HepG2 (cell line): ENCODE data around the gene ZNF792. TPM values are rescaled to one million over a fixed set of nuclear protein-coding genes. Genes with fewer than 3 reads are reported as not detected.

ENCODE experiments used
- ETV6 ChIP-seq: sonication (generic); formaldehyde crosslinking; conservative IDR thresholded peaks from 2 replicates; pipeline ENCODE4 v1.4.0; 2020; ENCODE audit warnings: missing genetic modification reagents
- HMG20A ChIP-seq: IDR thresholded peaks from 2 replicates; pipeline ENCODE4 v1.6.1; 2016; ENCODE audit warnings: borderline replicate concordance
- KLF12 ChIP-seq: sonication (generic); formaldehyde crosslinking; IDR thresholded peaks from 2 replicates; pipeline ENCODE4 v1.4.0; 2020; ENCODE audit warnings: missing genetic modification reagents, borderline replicate concordance
- RFX1 ChIP-seq: fragments of 450-650 bp; IDR thresholded peaks from 2 replicates; pipeline ENCODE4 v1.6.1; 2017
- SAP130 ChIP-seq: IDR thresholded peaks from 2 replicates; pipeline ENCODE4 v1.6.1; 2016; ENCODE audit warnings: low read depth
- SIN3B ChIP-seq: fragments of 150-350 bp; IDR thresholded peaks from 2 replicates; pipeline ENCODE4 v1.6.1; 2014; ENCODE audit warnings: low read length
- SNAPC2 ChIP-seq: sonication (generic); formaldehyde crosslinking; IDR thresholded peaks from 2 replicates; pipeline ENCODE4 v1.8.1; 2022; ENCODE audit warnings: mild to moderate bottlenecking, missing genetic modification reagents
- U2AF1 ChIP-seq: fragments of 200-400 bp; formaldehyde crosslinking; optimal IDR thresholded peaks from 2 replicates; pipeline ENCODE3; 2017; ENCODE audit warnings: mild to moderate bottlenecking, low read depth, low read length
- ZNF20 ChIP-seq: sonication (generic); formaldehyde crosslinking; IDR thresholded peaks from 2 replicates; pipeline ENCODE4 v1.4.0; 2020; ENCODE audit warnings: mild to moderate bottlenecking, moderate library complexity, missing genetic modification reagents
- ZNF205 ChIP-seq: IDR thresholded peaks from 2 replicates; pipeline ENCODE4 v1.6.1; 2018; ENCODE audit warnings: missing biosample characterization, missing genetic modification reagents
- ZNF3 ChIP-seq: IDR thresholded peaks from 2 replicates; pipeline ENCODE4 v1.7.0; 2017; ENCODE audit warnings: inconsistent platforms
- ZNF557 ChIP-seq: sonication (generic); formaldehyde crosslinking; IDR thresholded peaks from 2 replicates; pipeline ENCODE4 v1.4.0; 2020; ENCODE audit warnings: missing genetic modification reagents
- ZNF652 ChIP-seq: IDR thresholded peaks from 2 replicates; pipeline ENCODE4 v1.6.1; 2016; ENCODE audit warnings: low read depth, borderline replicate concordance
- polyA plus RNA-seq, 8 experiments: library from polyadenylated mRNA; depleted of rRNA in 3 of 8; stranded (reverse) in 7 of 8; unstranded in 1 of 8; fragments of >200 nt; fragmentation: Illumina TruSeq in 4 of 8; extraction: Trizol in 4 of 8; gene quantifications; 2 replicates each; pipeline versions ENCODE4 v1.2.1 to v1.2.3, GENCODE V29; 2011 to 2016; ENCODE audit warnings: low read depth in 4 of 8, missing spikeins in 1 of 8, mixed read lengths in 1 of 8; ENCODE audit not compliant: insufficient read depth in 1 of 8
- total RNA-seq, 5 experiments: library from RNA; depleted of rRNA; stranded (reverse); fragments of >200 nt; fragmentation: Illumina TruSeq; extraction: Trizol; gene quantifications; 2 replicates each; pipeline ENCODE4 v1.2.3, GENCODE V29; 2016; ENCODE audit warnings: low read depth in 1 of 5
- TF ChIP-seq, protein P1 (sequence below): sonication (generic); formaldehyde crosslinking; IDR thresholded peaks from 2 replicates; pipeline ENCODE4 v1.8.0; 2022; ENCODE audit warnings: low read depth, missing genetic modification reagents
- TF ChIP-seq, protein P2 (sequence below): sonication (generic); formaldehyde crosslinking; IDR thresholded peaks from 2 replicates; pipeline ENCODE4 v1.4.0; 2020; ENCODE audit warnings: low read depth, missing genetic modification reagents
- TF ChIP-seq, protein P3 (sequence below): sonication (generic); formaldehyde crosslinking; IDR thresholded peaks from 2 replicates; pipeline ENCODE4 v1.5.1; 2020; ENCODE audit warnings: mild to moderate bottlenecking, moderate library complexity, missing genetic modification reagents
- TF ChIP-seq, protein P4 (sequence below): sonication (generic); formaldehyde crosslinking; IDR thresholded peaks from 2 replicates; pipeline ENCODE4 v1.8.0; 2022; ENCODE audit warnings: missing genetic modification reagents, low read depth, mild to moderate bottlenecking, borderline replicate concordance
- TF ChIP-seq, protein P5 (sequence below): sonication (generic); formaldehyde crosslinking; IDR thresholded peaks from 2 replicates; pipeline ENCODE4 v1.9.0; 2022; ENCODE audit warnings: low read depth, missing genetic modification reagents
- TF ChIP-seq, protein P6 (sequence below): fragments of 450-650 bp; IDR thresholded peaks from 2 replicates; pipeline ENCODE4 v1.6.1; 2017; ENCODE audit warnings: mild to moderate bottlenecking

Gene ZNF792
- total and polyA plus RNA-seq, 2 of the 13 experiments (the other 11 are each of a cell fraction or from before 2014, with no cell fraction given), result 5.5 to 11.5 TPM

DNA sequence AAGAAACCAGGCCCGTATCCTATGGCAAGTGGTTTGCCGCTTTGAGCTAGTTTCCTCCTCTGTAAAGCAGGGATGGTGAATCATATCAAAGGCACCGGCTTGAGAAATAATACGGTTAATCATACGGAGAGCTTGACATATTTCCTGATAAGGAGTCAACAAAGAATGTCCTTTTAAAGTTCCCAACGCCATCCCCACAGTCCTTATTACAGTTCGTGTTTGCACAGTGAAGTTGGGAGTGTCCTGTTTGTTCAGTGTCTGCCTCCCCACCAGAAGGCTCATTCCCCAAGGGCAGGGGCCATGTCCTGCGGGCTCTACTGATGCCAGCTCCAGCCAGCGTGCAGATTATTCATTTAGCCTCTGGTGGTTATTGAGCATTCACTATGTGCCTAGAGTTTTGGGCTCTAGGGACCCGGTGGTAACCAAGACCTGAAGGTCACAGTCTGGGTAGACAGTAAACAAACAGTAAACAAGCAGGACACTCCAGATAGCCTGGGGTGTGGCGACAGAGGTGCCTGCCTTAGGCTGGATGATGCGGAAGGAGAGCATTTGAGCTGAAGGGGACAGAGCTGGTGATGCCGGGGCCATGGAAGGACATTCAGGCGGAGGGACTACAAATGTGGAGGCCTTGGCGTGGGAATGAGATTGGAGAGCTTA, 42.4 kb upstream of the ZNF792 start (continued):
- TF ChIP-seq, protein P1, sequence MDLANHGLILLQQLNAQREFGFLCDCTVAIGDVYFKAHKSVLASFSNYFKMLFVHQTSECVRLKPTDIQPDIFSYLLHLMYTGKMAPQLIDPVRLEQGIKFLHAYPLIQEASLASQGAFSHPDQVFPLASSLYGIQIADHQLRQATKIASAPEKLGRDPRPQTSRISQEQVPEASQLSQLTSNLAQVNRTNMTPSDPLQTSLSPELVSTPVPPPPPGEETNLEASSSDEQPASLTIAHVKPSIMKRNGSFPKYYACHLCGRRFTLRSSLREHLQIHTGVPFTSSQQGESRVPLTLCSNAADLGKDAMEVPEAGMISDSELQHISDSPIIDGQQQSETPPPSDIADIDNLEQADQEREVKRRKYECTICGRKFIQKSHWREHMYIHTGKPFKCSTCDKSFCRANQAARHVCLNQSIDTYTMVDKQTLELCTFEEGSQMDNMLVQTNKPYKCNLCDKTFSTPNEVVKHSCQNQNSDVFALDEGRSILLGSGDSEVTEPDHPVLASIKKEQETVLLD (CRISPR knock-in tag), result no peak
- TF ChIP-seq ZNF3 (CRISPR knock-in tag) (no peak), SIN3B (no peak), ETV6 (CRISPR knock-in tag) (no peak; the same call in 1 of the 2 replicates), HMG20A (CRISPR knock-in tag) (peak; percentile 95; the same call in 1 of the 2 replicates), SAP130 (CRISPR knock-in tag) (peak; percentile 95), U2AF1 (no peak), SNAPC2 (CRISPR knock-in tag) (no peak), KLF12 (CRISPR knock-in tag) (no peak), ZNF652 (peak; percentile 42; the same call in 1 of the 2 replicates), ZNF20 (CRISPR knock-in tag) (no peak), RFX1 (no peak), ZNF205 (CRISPR knock-in tag) (peak; percentile 39), ZNF557 (CRISPR knock-in tag) (no peak)
- TF ChIP-seq, protein P2, sequence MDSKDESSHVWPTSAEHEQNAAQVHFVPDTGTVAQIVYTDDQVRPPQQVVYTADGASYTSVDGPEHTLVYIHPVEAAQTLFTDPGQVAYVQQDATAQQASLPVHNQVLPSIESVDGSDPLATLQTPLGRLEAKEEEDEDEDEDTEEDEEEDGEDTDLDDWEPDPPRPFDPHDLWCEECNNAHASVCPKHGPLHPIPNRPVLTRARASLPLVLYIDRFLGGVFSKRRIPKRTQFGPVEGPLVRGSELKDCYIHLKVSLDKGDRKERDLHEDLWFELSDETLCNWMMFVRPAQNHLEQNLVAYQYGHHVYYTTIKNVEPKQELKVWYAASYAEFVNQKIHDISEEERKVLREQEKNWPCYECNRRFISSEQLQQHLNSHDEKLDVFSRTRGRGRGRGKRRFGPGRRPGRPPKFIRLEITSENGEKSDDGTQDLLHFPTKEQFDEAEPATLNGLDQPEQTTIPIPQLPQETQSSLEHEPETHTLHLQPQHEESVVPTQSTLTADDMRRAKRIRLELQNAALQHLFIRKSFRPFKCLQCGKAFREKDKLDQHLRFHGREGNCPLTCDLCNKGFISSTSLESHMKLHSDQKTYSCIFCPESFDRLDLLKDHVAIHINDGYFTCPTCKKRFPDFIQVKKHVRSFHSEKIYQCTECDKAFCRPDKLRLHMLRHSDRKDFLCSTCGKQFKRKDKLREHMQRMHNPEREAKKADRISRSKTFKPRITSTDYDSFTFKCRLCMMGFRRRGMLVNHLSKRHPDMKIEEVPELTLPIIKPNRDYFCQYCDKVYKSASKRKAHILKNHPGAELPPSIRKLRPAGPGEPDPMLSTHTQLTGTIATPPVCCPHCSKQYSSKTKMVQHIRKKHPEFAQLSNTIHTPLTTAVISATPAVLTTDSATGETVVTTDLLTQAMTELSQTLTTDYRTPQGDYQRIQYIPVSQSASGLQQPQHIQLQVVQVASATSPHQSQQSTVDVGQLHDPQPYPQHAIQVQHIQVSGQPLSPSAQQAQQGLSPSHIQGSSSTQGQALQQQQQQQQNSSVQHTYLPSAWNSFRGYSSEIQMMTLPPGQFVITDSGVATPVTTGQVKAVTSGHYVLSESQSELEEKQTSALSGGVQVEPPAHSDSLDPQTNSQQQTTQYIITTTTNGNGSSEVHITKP (CRISPR knock-in tag), result no peak
- TF ChIP-seq, protein P3, sequence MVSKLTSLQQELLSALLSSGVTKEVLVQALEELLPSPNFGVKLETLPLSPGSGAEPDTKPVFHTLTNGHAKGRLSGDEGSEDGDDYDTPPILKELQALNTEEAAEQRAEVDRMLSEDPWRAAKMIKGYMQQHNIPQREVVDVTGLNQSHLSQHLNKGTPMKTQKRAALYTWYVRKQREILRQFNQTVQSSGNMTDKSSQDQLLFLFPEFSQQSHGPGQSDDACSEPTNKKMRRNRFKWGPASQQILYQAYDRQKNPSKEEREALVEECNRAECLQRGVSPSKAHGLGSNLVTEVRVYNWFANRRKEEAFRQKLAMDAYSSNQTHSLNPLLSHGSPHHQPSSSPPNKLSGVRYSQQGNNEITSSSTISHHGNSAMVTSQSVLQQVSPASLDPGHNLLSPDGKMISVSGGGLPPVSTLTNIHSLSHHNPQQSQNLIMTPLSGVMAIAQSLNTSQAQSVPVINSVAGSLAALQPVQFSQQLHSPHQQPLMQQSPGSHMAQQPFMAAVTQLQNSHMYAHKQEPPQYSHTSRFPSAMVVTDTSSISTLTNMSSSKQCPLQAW (CRISPR knock-in tag), result peak; percentile 67
- TF ChIP-seq, protein P4, sequence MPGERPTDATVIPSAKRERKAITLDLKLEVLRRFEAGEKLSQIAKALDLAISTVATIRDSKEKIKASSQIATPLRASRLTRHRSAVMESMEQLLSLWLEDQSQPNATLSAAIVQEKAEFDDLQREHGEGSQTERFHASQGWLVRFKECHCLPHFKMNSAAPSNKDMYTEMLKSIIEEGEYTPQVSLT, result no peak
- TF ChIP-seq, protein P5, sequence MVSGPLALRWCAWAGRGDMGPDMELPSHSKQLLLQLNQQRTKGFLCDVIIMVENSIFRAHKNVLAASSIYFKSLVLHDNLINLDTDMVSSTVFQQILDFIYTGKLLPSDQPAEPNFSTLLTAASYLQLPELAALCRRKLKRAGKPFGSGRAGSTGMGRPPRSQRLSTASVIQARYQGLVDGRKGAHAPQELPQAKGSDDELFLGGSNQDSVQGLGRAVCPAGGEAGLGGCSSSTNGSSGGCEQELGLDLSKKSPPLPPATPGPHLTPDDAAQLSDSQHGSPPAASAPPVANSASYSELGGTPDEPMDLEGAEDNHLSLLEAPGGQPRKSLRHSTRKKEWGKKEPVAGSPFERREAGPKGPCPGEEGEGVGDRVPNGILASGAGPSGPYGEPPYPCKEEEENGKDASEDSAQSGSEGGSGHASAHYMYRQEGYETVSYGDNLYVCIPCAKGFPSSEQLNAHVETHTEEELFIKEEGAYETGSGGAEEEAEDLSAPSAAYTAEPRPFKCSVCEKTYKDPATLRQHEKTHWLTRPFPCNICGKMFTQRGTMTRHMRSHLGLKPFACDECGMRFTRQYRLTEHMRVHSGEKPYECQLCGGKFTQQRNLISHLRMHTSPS (CRISPR knock-in tag), result peak; percentile 86
- TF ChIP-seq, protein P6, sequence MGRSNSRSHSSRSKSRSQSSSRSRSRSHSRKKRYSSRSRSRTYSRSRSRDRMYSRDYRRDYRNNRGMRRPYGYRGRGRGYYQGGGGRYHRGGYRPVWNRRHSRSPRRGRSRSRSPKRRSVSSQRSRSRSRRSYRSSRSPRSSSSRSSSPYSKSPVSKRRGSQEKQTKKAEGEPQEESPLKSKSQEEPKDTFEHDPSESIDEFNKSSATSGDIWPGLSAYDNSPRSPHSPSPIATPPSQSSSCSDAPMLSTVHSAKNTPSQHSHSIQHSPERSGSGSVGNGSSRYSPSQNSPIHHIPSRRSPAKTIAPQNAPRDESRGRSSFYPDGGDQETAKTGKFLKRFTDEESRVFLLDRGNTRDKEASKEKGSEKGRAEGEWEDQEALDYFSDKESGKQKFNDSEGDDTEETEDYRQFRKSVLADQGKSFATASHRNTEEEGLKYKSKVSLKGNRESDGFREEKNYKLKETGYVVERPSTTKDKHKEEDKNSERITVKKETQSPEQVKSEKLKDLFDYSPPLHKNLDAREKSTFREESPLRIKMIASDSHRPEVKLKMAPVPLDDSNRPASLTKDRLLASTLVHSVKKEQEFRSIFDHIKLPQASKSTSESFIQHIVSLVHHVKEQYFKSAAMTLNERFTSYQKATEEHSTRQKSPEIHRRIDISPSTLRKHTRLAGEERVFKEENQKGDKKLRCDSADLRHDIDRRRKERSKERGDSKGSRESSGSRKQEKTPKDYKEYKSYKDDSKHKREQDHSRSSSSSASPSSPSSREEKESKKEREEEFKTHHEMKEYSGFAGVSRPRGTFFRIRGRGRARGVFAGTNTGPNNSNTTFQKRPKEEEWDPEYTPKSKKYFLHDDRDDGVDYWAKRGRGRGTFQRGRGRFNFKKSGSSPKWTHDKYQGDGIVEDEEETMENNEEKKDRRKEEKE, result no peak
